GM19193 (cell line): Measurements from ENCODE around the gene KCNQ2.

Experiments used
- POLR2A ChIP-seq: IDR thresholded peaks from 4 replicates; pipeline ENCODE4 v1.6.1; 2011; ENCODE audit not compliant: insufficient read depth, insufficient read length; ENCODE audit errors: extremely low read depth

Gene KCNQ2

DNA sequence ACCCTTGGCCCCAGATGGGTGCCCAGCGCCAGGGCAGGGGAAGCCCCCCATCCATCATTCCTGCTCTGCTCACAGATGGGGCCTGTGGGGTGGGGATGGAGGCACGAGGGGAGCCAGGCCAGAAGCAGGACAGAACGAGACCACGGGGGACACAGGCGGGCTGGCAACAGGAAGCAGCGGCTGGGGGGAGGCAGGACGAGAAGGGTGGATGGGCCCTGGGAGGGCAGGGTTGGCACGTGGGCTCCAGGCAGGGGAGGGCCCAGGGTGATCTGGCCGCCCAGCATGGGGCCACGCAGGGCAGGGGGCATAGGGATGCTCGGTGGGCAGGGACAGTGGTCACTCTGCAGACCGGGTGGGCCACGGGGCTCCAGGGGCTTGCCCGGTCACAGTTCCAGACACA lies 41.6 kb downstream of the KCNQ2 start:
- TF ChIP-seq POLR2A: no peak

- TF ChIP-seq POLR2A: no peak
Measured at GRCh38 chr20:63429992-63430391, 42.5 kb downstream of the KCNQ2 start.

DNA sequence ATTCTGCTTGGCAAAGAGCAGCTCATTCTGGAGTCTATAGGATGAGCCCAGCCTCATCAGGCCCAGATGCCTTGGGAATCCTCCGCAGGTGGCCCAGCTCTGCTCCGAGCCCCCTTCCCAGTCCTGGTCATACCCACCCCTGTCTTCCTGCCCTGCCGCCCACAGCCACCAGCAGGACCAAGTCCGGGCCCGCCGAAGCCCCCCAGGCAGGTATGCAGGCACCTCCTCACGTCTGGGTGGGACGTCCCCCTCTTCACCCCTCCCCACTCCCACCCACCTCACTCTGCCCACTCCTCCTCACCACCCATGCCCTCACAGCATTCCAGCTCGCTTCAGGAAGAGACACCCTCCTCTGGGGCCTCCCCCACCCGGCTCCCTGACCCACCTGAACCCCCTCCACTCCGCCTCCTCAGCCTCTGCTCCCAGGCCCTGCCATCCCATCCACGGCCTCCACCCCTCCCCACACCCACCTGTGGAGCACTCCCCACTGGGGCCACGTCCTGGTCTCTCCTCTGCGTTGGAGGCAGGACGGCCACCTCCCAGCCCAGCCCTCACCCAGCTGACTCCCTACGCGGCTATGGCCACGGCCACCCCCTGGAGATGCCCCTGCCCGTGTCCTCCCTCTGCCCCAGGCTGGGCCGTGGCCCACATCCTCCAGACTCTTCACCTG lies 43.4 kb downstream of the KCNQ2 start:
- TF ChIP-seq POLR2A: no peak

- no peak for TF ChIP-seq POLR2A
Measured at GRCh38 chr20:63427724-63428330, 44.6 kb downstream of the KCNQ2 start.

DNA sequence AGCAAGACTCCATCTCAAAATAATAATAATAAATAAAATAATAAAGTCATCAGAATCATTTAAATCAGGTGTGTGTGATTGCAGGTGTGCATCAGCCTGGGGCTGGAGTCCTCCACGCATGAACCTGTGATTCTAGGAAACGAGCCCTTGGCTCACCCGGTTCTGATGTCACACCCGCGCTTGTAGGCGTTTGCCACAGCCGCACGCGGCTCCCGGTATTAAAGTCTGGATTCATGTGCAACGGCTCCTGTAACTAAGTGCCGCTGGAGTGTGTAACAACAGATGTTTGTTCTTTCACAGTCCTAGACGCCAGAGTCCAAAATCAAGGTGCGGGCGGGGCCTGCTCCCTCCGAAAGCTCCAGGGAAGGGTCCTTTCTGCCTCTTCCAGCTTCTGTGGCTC lies 45.2 kb downstream of the KCNQ2 start:
- no peak for TF ChIP-seq POLR2A

GRCh38 chr20:63425846-63426485 lies 46.5 kb downstream of the KCNQ2 start:
- no peak for TF ChIP-seq POLR2A

DNA sequence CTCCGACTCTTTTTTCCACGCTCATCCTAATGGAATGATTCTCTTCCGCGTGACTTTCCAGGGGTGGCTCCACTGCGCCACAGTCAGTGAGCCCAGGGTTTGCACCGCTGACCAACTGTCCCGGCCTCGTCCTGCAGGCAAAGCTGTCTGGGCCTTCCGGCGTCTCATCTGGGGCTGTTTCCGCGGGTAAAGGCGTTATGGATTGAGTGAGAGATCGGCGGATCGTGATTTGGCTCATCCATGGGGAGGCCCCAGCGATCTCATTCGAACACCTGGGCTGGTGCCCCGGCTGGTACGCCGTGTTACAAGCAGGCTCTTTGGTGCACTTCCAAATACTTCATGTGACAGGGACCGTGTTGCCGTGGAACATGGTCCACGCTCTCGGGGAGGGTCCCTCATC lies 47.8 kb downstream of the KCNQ2 start:
- TF ChIP-seq POLR2A: no peak

DNA sequence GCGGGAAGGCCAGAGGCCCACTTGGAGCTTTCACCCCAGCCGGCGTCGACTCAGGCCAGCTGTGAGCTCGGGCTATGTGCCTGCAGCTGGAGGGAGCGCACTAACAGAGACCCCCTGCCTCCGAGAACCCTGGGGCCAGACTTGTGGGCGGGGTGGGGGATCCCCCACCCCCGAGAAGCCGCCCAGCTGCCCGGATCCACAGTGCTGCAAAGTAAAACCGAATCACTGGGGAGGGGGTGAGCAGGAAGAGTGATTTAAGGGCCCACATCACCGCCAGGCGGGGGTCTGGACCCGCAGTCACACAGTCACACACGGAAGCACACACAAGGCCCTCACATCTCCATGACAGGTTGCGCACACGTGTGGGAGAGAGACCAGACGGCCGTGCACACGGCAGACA lies 48.7 kb downstream of the KCNQ2 start:
- no peak for TF ChIP-seq POLR2A

- TF ChIP-seq POLR2A: no peak
Measured at GRCh38 chr20:63422653-63423052, 49.8 kb downstream of the KCNQ2 start.

- no peak for TF ChIP-seq POLR2A
Measured at GRCh38 chr20:63421913-63422312, 50.5 kb downstream of the KCNQ2 start.

- no peak for TF ChIP-seq POLR2A
Measured at GRCh38 chr20:63421094-63421692, 51.3 kb downstream of the KCNQ2 start.

- no peak for TF ChIP-seq POLR2A
Measured at GRCh38 chr20:63420359-63421093, 51.9 kb downstream of the KCNQ2 start.

GRCh38 chr20:63419299-63419698 lies 53.2 kb downstream of the KCNQ2 start:
- no peak for TF ChIP-seq POLR2A

DNA sequence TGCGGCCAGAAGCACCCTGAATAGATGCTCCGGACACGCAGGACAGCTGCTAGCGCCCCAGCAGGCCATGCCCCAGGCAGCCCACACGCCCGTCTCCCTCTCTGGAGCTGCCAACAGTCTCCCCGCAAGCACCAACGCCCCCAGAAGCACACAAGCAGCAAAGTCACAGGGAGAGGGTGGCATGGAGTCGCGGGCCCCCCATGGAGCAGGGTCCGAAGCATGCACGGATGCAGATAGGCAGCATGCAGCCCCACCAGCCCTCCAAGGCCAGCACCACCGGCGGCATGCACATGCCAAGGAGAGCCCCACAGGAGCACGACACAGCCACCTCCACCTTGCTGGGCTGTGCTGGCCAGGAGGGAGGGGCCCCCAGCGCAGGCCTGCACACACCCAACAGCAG lies 53.8 kb downstream of the KCNQ2 start:
- no peak for TF ChIP-seq POLR2A

- TF ChIP-seq POLR2A: no peak
Measured at GRCh38 chr20:63417738-63418120, 54.7 kb downstream of the KCNQ2 start.
